Natural killer cell (primary cell): ENCODE data around the gene DLGAP4. TPM values are rescaled to one million over a fixed set of nuclear protein-coding genes. Genes with fewer than 3 reads are reported as not detected.

Experiments used
- ATAC-seq, 3 donors: fragments of 150-1000 bp in 2 of 3; fragments of 200-7000 bp in 1 of 3; cut with Tn5 transposase; 1 replicate in 1 of 3; 2 replicates in 2 of 3; pipeline ENCODE4 v1.10.0; 2021; ENCODE audit warnings: mild to moderate bottlenecking in 2 of 3, moderate library complexity in 2 of 3
- DNase-seq, 2 donors: peaks; one replicate each; pipeline versions ENCODE4 v3.0.0 to v3.0.0-alpha.2; 2013 to 2021; ENCODE audit warnings: mixed read lengths in 1 of 2
- H3K27ac ChIP-seq: one replicate; pipeline ENCODE4 v1.5.1; 2013; ENCODE audit warnings: mild to moderate bottlenecking, low read length
- H3K27me3 ChIP-seq: one replicate; pipeline ENCODE4 v1.6.1; 2013; ENCODE audit warnings: low read length; ENCODE audit not compliant: control insufficient read depth, insufficient read depth
- H3K36me3 ChIP-seq: one replicate; pipeline ENCODE4 v1.6.1; 2013; ENCODE audit warnings: low read length; ENCODE audit not compliant: control insufficient read depth, insufficient read depth
- H3K4me1 ChIP-seq: one replicate; pipeline ENCODE4 v1.6.1; 2013; ENCODE audit warnings: low read length; ENCODE audit not compliant: control insufficient read depth, insufficient read depth
- H3K4me3 ChIP-seq: one replicate; pipeline ENCODE4 v1.5.1; 2013; ENCODE audit warnings: low read length
- H3K9me3 ChIP-seq: one replicate; pipeline ENCODE4 v1.6.1; 2013; ENCODE audit warnings: low read length; ENCODE audit not compliant: control insufficient read depth, insufficient read depth
- H3K27ac Mint-ChIP-seq, 2 donors: one replicate each; pipeline ENCODE4 v1.8.0; 2022; ENCODE audit warnings: mild to moderate bottlenecking in 2 of 2, mixed read lengths in 2 of 2, moderate library complexity in 1 of 2
- H3K27me3 Mint-ChIP-seq, 2 donors: one replicate each; pipeline ENCODE4 v1.8.0; 2022; ENCODE audit warnings: low read depth in 2 of 2, mixed read lengths in 2 of 2
- H3K36me3 Mint-ChIP-seq: one replicate; pipeline ENCODE4 v1.8.0; 2022; ENCODE audit warnings: mixed read lengths
- H3K4me1 Mint-ChIP-seq, 2 donors: one replicate each; pipeline ENCODE4 v1.8.0; 2022; ENCODE audit warnings: mixed read lengths in 2 of 2
- H3K4me3 Mint-ChIP-seq: one replicate; pipeline ENCODE4 v1.8.0; 2022; ENCODE audit warnings: mild to moderate bottlenecking, moderate library complexity, mixed read lengths
- H3K9me3 Mint-ChIP-seq, 2 donors: one replicate each; pipeline ENCODE4 v1.8.0; 2022; ENCODE audit warnings: mixed read lengths in 2 of 2
- CTCF ChIP-seq: fragments of 200-600 bp; IDR thresholded peaks from one replicate; pipeline ENCODE4 v1.8.0; 2022; ENCODE audit warnings: antibody characterized with exemption
- WGBS: methylation state at CpG from one replicate; pipeline ENCODE4 v1.1.7; 2013; ENCODE audit warnings: missing lambda C conversion rate; ENCODE audit not compliant: insufficient coverage; 5-methylcytosine and 5-hydroxymethylcytosine counted together
- intact Hi-C: fragments of 100-400 bp; cut with micrococcal nuclease; formaldehyde crosslinking; loops from one replicate; pipeline ENCODE4 v1.14.2; 2022
- total RNA-seq, 4 donors: library from RNA; stranded (reverse); fragments of 120-200 nt in 1 of 4; gene quantifications; one replicate each; pipeline versions ENCODE4 v1.2.3 to v1.2.4, GENCODE V29; 2013 to 2022

The DLGAP4 gene
- total RNA-seq, 3 donors from 2014 or later (not counting 1 experiment from before 2014, with no cell fraction given), result 47.9 to 51.6 (median 51.2) TPM

- 94% methylated on average over 2 of the region's 3 CpGs for WGBS
- Histone ChIP-seq H3K9me3 (no peaks in the 10 kb centered on the region), H3K4me1 (peaks cover 70% of the 10 kb centered on the region), H3K36me3 (no peaks in the 10 kb centered on the region), H3K4me3 (no peak overlapping the region), H3K27ac (peak overlapping the region; percentile 2), H3K27me3 (no peaks in the 10 kb centered on the region)
- Mint-ChIP-seq H3K27me3 (no peaks in the 10 kb centered on the region), H3K4me1 (peaks cover 69% of the 10 kb centered on the region in 2 donors), H3K4me3 (peak overlapping the region; percentile 41), H3K27ac (peak overlapping the region; percentile 73 to 80), H3K36me3 (no peaks in the 10 kb centered on the region), H3K9me3 (no peaks in the 10 kb centered on the region)
- ATAC-seq, result no peak
- no peak for DNase-seq
- intact Hi-C loops, result loop anchor here (10.0 kb wide), 1 partner anchor 1059 kb away; the partner anchor contains the start of genes BLCAP and NNAT
- TF ChIP-seq CTCF, result no peak
Observed at GRCh38 chr20:36466089-36466488, 159.9 kb downstream of the DLGAP4 start.

GRCh38 chr20:36467076-36467999 lies 161.2 kb downstream of the DLGAP4 start:
- intact Hi-C loops, result loop anchor here (10.0 kb wide), 1 partner anchor 1057 kb away; the partner anchor contains the start of genes BLCAP and NNAT
- Histone ChIP-seq H3K27me3 (no peaks in the 10 kb centered on the region), H3K4me3 (no peak overlapping the region), H3K36me3 (no peaks in the 10 kb centered on the region), H3K27ac (no peak overlapping the region), H3K4me1 (peaks cover 72% of the 10 kb centered on the region), H3K9me3 (no peaks in the 10 kb centered on the region)
- Mint-ChIP-seq H3K27ac (peak overlapping the region; percentile 73 to 80), H3K4me3 (peak overlapping the region; percentile 41), H3K9me3 (no peaks in the 10 kb centered on the region), H3K36me3 (no peaks in the 10 kb centered on the region), H3K27me3 (no peaks in the 10 kb centered on the region), H3K4me1 (peaks cover 67 to 72% of the 10 kb centered on the region in 2 donors)
- 41% methylated on average over 7 of the region's 8 CpGs for WGBS
- TF ChIP-seq CTCF, result no peak
- DNase-seq (peak in 1 of 2 donors; percentile 84), ATAC-seq (no peak)

GRCh38 chr20:36468149-36469000 lies 162.2 kb downstream of the DLGAP4 start:
- Histone ChIP-seq H3K27ac (no peak overlapping the region), H3K9me3 (no peaks in the 10 kb centered on the region), H3K36me3 (no peaks in the 10 kb centered on the region), H3K4me1 (peaks cover 70% of the 10 kb centered on the region), H3K4me3 (no peak overlapping the region), H3K27me3 (no peaks in the 10 kb centered on the region)
- Mint-ChIP-seq H3K36me3 (no peaks in the 10 kb centered on the region), H3K27ac (peak overlapping the region; percentile 14 to 80), H3K27me3 (no peaks in the 10 kb centered on the region), H3K4me1 (peaks cover 65 to 71% of the 10 kb centered on the region in 2 donors), H3K4me3 (peak overlapping the region; percentile 8), H3K9me3 (no peaks in the 10 kb centered on the region)
- DNase-seq (no peak), ATAC-seq (no peak)
- intact Hi-C loops, result loop anchor here (10.0 kb wide), 1 partner anchor 1056 kb away; the partner anchor contains the start of genes BLCAP and NNAT
- no peak for TF ChIP-seq CTCF
- WGBS, result 90% methylated on average over 8 of the region's 10 CpGs
